ENCODE data around the gene TNRC18.
"Not testable (repeated sequence)": the region's sequence is repeated elsewhere in the genome, so short reads cannot be mapped to it uniquely, and the experiment has no call there.

TNRC18 gene

GRCh38 chr7:5314864-5315263, 108.8 kb downstream of the TNRC18 start:
- Histone ChIP-seq H3K4me1 (ENCODE audit: control insufficient read depth, insufficient read depth, low read length) (no peaks in the 10 kb centered on the region), H3K9me3 (ENCODE audit: control insufficient read depth, insufficient read depth, low read depth, low read length) (no peaks in the 10 kb centered on the region), H3K36me3 (ENCODE audit: control insufficient read depth in 2 of 2, insufficient read depth in 1 of 2, low read length in 2 of 2) (peaks cover 0 to 23% of the 10 kb centered on the region in 2 experiments; a peak in 2 of 3 replicates), H3K4me3 (ENCODE audit: low read depth, low read length) (no peak overlapping the region), H3K27ac (ENCODE audit: extremely low read depth, low read depth, low read length) (no peak overlapping the region)
- POLR2A ChIA-PET = no interaction called here
- no peak for TF ChIP-seq KLF16 (tag by site-specific recombination; IDR thresholded peaks at IDR 0.05)
- TF ChIP-seq ZFHX2 (tag by site-specific recombination; conservative IDR thresholded peaks at IDR 0.05) = 0 out of 2 replicates have a peak, but pooled peaks have one; percentile 11
- TF ChIP-seq EGR2 (tag by site-specific recombination; IDR thresholded peaks at IDR 0.05; ENCODE audit: low read depth) = 0 out of 2 replicates have a peak, but pooled peaks have one; percentile 7
- CTCF ChIA-PET = no interaction called here

DNA sequence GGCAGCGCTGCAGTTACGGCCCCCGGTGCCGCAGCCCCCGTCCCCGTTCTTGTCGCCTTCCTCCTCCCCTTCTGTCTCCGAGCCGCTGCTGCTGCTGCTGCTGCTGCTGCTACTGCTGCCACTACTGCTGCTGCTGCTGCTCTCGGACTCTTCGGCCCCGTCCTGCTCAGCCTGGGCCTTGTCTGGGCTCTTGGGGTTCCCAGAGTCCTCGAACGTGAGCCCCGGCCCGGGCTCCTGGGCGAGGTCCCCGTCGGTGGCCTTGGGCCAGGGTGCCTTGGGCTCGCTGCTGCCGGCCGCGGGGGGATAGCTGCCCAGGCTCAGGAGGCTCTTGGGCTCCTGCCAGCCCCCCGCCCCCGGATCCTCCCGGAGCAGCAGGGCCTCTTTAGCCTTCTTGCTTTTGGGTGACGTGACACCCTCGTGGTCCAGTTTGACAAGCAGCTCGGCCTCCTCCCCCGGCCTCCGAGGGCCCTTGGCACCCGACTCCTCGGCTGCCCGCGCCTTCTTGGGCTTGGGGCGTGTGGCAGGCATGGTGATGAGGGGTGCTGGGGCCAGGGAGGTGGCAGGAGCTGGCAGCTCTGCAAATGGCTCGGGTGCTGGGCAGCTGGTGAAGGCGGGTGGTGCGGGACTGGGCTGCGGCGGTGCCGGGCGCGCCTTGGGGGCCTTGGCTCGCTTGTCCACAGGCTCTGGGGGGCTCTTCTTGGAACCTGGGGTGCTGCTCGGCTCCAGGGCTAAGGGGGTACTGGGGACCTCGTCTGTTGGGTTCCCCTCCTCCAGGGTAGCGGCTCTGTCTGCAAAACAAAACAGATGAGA, 110.4 kb downstream of the TNRC18 start:
- H3K27ac ChIP-seq (ENCODE audit: extremely low read depth, low read depth, low read length); H3K9me3 ChIP-seq (ENCODE audit: control insufficient read depth, insufficient read depth, low read depth, low read length); H3K4me1 ChIP-seq (ENCODE audit: control insufficient read depth, insufficient read depth, low read length); POLR2A ChIA-PET; H3K4me3 ChIP-seq (ENCODE audit: low read depth, low read length): not testable (repeated sequence)
- peaks cover 0 to 16% of the 10 kb centered on the region in 2 experiments; a peak in 2 of 3 replicates for H3K36me3 ChIP-seq (ENCODE audit: control insufficient read depth in 2 of 2, insufficient read depth in 1 of 2, low read length in 2 of 2)
- CTCF ChIA-PET = interaction anchor here (0.6 to 0.7 kb wide), 2 partner anchors 53 to 54 kb away, joined by 3 read pairs; no protein-coding TSS in a partner anchor
- TF ChIP-seq ZNF513 (tag by site-specific recombination; IDR thresholded peaks at IDR 0.05) = peak; percentile 41; the same call in 1 of the 2 replicates

DNA sequence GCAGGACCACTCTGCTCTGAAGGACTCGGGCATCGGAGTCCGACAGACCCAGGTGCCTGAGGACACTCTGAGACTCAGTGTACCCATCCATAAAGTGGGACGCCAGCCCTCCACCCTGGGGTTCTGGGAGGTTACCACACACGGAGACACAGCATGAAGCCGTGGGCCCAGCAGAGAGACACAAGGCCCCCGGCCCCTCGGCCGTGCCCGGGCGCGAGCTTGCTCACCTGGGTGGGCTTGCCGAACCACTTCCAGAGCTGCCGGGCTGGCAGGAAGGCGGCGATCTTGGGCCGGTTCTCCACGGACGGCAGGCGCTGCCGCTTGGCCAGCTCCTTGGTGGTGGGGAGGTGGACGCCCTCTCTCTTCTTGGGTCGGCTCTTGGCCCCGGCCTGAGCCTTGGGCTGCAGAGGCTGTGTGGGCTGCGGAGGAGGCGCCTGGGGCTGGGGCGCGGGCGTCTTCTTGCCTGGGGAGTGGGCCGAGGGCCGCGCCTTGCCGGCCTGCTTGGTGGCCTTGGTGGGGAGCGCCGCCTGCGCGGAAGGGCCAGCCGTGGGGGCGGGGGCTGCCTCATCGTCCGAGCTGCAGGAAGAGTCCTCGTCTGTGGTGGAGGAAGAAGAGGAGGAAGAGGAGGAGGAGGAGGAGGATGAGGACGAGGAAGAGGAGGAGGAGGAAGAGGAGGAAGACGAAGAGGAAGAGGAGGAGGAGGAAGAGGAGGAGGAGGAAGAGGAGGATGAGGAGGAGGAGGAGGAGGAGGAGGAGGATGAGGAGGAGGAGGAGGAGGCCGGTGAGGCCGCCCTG, 111.2 kb downstream of the TNRC18 start:
- TF ChIP-seq ZNF513 (tag by site-specific recombination; IDR thresholded peaks at IDR 0.05) (peak; percentile 98), ZFHX2 (tag by site-specific recombination; conservative IDR thresholded peaks at IDR 0.05) (0 out of 2 replicates have a peak, but pooled peaks have one; percentile 7), EGR2 (tag by site-specific recombination; IDR thresholded peaks at IDR 0.05; ENCODE audit: low read depth) (0 out of 2 replicates have a peak, but pooled peaks have one; percentile 42)
- CTCF ChIA-PET; H3K27ac ChIP-seq (ENCODE audit: extremely low read depth, low read depth, low read length); H3K4me3 ChIP-seq (ENCODE audit: low read depth, low read length); H3K4me1 ChIP-seq (ENCODE audit: control insufficient read depth, insufficient read depth, low read length); H3K9me3 ChIP-seq (ENCODE audit: control insufficient read depth, insufficient read depth, low read depth, low read length); POLR2A ChIA-PET: not testable (repeated sequence)
- peaks cover 0 to 24% of the 10 kb centered on the region in 2 experiments; a peak in 2 of 3 replicates for H3K36me3 ChIP-seq (ENCODE audit: control insufficient read depth in 2 of 2, insufficient read depth in 1 of 2, low read length in 2 of 2)

GRCh38 chr7:5310822-5311405, 112.7 kb downstream of the TNRC18 start:
- H3K36me3 ChIP-seq (ENCODE audit: control insufficient read depth in 2 of 2, insufficient read depth in 1 of 2, low read length in 2 of 2) = peaks cover 0 to 24% of the 10 kb centered on the region in 2 experiments; a peak in 2 of 3 replicates
- H3K27ac ChIP-seq (ENCODE audit: extremely low read depth, low read depth, low read length) = no peak overlapping the region
- POLR2A ChIA-PET = no interaction called here
- no peak for TF ChIP-seq ZNF19 (tag by site-specific recombination; IDR thresholded peaks at IDR 0.05; ENCODE audit: low read depth)
- TF ChIP-seq SETDB1 (IDR thresholded peaks at IDR 0.05; ENCODE audit: insufficient read length, low read length) = no peak
- TF ChIP-seq, protein P1, sequence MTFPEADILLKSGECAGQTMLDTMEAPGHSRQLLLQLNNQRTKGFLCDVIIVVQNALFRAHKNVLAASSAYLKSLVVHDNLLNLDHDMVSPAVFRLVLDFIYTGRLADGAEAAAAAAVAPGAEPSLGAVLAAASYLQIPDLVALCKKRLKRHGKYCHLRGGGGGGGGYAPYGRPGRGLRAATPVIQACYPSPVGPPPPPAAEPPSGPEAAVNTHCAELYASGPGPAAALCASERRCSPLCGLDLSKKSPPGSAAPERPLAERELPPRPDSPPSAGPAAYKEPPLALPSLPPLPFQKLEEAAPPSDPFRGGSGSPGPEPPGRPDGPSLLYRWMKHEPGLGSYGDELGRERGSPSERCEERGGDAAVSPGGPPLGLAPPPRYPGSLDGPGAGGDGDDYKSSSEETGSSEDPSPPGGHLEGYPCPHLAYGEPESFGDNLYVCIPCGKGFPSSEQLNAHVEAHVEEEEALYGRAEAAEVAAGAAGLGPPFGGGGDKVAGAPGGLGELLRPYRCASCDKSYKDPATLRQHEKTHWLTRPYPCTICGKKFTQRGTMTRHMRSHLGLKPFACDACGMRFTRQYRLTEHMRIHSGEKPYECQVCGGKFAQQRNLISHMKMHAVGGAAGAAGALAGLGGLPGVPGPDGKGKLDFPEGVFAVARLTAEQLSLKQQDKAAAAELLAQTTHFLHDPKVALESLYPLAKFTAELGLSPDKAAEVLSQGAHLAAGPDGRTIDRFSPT (tag by site-specific recombination; IDR thresholded peaks at IDR 0.05) = no peak
- TF ChIP-seq ZNF266 (tag by site-specific recombination; IDR thresholded peaks at IDR 0.05; ENCODE audit: low read depth) = no peak
- peak; percentile 75; the same call in 1 of the 2 replicates for TF ChIP-seq ZSCAN4 (tag by site-specific recombination; IDR thresholded peaks at IDR 0.05)
- TF ChIP-seq, protein P2, sequence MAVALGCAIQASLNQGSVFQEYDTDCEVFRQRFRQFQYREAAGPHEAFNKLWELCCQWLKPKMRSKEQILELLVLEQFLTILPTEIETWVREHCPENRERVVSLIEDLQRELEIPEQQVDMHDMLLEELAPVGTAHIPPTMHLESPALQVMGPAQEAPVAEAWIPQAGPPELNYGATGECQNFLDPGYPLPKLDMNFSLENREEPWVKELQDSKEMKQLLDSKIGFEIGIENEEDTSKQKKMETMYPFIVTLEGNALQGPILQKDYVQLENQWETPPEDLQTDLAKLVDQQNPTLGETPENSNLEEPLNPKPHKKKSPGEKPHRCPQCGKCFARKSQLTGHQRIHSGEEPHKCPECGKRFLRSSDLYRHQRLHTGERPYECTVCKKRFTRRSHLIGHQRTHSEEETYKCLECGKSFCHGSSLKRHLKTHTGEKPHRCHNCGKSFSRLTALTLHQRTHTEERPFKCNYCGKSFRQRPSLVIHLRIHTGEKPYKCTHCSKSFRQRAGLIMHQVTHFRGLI (tag by site-specific recombination; IDR thresholded peaks at IDR 0.05) = no peak
- no peak for TF ChIP-seq OVOL3 (tag by site-specific recombination; IDR thresholded peaks at IDR 0.05)
- TF ChIP-seq ZNF76 (tag by site-specific recombination; IDR thresholded peaks at IDR 0.05; ENCODE audit: borderline replicate concordance, low read depth) = no peak

More at GRCh38 chr7:5310822-5311405, 112.7 kb downstream of the TNRC18 start:
- CTCF ChIA-PET = no interaction called here
- Histone ChIP-seq H3K4me3 (ENCODE audit: low read depth, low read length) (no peak overlapping the region), H3K9me3 (ENCODE audit: control insufficient read depth, insufficient read depth, low read depth, low read length) (no peaks in the 10 kb centered on the region), H3K4me1 (ENCODE audit: control insufficient read depth, insufficient read depth, low read length) (no peaks in the 10 kb centered on the region)

All from HEK293 (cell line).